HG03039 (cell line): ENCODE results near the gene RACGAP1.

ENCODE experiments used
- ATAC-seq: cut with Tn5 transposase; IDR thresholded peaks from one replicate; pipeline ENCODE4 v1.9.1; 2021; ENCODE audit warnings: mild to moderate bottlenecking, moderate library complexity; ENCODE audit not compliant: unreplicated experiment

The RACGAP1 gene

DNA sequence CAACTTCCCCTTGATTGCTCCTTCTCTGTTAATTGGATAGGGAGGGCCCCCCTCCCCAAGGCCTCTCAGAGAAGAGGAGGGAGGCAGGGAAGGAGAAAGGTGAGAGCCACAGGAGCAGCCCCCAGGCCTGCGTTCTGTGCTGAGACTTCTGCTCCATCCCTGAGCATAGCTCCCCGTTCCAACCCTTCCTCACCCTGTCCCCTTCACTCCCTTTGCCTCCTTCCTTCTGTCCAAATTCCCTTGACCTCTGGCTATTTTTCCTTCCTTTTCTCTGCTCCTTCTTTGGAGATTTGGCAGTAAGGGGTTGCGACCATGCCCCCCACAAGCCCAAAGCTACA is 31.3 kb upstream of the RACGAP1 start:
- ATAC-seq: no peak

DNA sequence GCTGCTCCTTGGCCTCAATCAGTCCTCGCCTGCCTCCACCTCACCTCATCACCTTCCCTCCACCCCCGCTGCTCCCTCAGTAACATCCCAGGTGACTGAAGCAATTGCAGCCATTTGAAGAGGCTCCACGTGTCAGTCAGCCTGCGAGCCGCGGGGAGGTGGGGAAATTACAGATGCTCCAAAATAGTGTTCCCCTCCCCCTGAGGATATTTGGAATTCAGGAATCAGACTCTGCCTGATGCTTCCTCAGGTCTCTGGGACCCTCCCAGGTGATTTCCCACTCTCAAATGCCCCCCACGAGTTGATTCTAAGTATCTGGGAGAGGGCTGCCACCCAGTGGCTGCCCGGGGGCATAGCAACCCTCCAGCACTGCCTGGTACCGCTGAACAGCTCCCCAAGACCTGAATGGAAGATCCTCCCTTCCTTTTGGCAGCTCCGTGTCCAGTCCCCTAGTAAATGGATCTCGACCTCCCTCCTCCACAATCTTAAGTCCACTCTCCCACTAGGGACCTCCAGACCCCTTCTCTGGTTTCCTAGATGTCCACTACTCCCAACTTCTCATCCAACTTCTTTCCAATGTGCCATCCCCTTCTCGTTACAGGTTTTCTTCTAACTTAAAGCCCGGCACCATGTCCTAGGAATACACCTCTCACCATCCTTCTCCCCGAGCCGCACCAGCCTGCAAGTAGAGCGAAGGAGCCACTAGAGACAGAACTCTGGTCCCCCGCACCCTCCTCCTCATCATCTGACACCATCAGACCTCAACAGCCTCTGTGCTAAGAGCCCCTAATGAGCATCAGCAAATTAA is 30.7 kb upstream of the RACGAP1 start:
- ATAC-seq: no peak

DNA sequence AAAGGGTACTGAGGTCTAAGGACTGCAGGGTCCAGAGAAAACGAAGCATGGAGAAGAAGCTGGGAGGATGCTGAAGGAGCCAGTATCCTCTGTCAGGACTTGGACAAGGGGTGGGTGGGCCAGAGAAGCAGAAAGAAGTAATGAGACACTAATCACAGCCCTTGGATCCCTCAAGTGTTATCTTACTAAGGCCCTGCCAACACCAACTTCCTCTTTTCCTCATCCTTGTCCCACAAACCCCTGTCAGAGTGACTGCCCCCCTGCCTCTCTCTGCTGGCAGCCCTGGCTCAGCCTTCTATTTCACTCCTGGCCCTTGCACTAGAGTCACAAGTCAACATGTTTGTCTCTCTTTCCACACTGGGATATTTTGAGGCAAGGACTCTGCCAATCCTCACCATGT is 28.3 kb upstream of the RACGAP1 start:
- no peak for ATAC-seq

- ATAC-seq: no peak
Observed at GRCh38 chr12:50052964-50053363, 27.7 kb upstream of the RACGAP1 start.

DNA sequence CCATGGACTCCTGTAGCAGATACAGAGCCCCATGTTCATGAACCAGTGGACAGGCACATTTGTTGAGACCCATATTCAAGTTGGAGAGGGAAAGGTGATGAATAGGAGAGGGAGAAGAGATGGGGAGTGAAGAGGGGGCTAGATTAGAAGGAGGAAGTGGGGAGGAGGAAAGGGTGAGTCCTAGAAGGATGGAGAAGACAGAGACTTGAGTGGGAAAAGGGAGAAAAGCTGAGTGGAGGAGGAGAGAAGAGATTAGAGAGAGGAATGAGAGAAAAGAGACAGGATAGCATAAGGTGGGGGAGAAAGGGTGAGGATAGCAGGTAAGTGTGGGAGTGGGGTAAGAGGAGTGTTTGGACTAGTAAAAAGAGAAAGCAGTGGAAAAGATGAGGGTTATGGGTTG is 27.2 kb upstream of the RACGAP1 start:
- no peak for ATAC-seq

DNA sequence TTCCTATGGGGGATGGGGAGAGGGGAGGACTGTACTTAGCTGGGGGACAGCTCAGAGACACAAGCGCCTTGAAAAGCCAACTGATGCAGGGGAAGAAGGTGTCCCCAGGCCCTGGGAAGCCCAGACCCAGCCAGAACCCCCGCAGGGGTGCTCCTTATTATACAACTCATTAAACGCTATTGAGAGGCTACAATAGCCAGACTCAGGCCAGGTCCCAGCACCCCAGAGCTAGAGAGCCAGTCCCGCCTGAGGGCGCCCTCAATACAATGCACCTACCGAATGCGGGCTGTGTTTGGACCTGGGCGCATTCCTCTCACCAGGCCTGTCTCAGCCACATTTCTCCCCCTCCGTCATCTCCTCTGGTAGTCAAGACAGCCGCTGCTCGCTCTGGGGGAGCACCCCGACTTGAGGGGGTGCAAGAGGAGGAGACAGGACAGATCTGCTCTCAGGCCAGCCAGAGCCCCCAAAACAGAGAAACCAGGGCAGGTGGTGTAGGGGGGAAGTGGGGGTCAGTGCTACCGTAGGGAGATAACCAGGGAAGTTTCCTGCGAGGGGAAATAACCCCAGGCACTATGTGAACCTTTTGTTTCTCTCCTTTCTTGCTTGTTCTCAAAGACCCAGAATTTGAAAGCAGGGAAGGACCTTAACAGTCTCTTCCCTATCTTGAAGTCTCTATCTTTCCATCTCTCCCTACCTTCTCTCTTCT is 26.0 kb upstream of the RACGAP1 start:
- no peak for ATAC-seq

DNA sequence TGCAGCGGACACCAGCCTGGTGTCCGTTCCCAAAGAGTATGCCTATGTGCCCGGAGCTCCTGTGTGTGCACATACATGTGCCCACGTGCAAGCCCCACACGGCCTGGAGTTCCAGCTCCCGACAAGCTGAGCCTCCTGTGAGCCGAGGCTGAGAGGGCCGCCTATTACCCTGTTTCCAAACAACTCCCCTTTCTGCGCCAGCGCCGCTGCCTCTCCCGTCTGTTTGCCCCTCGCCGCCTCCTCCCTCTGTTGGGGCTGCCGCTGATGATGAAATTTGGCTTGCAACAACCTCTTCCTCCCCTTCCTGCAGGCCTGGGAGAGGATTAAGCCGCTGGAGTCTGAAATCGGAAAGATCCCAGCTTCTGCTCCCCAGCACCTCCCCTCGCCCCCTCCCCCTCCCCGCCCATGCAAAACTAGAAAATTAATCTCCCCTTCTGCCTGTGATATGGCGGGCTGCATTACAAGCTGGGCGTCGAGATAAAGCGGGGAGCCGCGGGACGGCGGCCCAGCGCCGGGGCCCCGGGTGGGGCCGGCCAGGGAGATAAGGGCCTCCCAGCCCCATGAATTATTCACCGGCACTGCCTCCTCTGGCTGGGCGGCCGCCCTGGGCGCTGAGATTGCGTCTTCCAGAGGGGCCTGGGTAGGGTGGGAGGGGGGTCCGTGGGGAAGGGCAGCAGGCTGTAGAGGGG is 25.3 kb upstream of the RACGAP1 start:
- no peak for ATAC-seq

GRCh38 chr12:50050119-50050385 is 24.8 kb upstream of the RACGAP1 start:
- ATAC-seq: no peak

DNA sequence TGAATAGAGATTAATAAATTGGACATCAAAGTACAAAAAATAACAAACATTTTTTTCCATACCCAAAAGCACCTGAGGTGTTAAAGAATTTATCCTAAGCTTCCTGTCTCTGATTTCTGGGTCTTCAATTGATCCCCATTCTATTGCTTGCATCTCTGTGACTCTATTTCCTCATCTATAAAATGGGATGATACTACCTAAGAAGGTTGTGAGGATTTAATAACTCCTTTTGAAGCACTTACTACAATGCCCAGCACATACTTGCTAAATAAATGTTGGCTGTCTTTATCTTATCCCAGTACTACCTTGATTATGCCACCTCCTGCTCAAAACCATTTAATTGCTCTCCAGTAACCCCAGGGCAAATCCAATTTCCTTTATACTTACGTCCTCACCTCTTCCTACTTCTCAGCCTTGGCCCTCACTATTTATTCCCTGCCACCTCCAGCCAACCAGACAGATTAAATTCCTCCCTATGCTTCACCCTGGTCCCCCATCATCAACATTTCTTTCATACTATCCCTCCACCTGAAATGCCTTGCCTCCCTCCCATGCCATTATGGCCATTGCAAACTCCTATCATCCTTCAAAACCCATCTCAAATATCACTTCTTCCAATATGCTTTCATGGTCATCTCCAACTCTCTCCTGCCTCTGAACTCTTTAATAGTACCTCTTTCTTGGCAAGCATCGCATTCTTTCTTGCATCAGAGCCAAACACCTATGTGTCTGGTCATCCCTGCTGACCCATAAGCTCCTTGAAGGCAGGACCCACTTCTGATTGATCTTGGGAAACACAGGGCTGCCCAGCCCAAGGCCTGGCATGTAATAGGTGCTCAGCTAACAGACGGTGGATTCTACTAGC is 24.2 kb upstream of the RACGAP1 start:
- ATAC-seq: no peak

DNA sequence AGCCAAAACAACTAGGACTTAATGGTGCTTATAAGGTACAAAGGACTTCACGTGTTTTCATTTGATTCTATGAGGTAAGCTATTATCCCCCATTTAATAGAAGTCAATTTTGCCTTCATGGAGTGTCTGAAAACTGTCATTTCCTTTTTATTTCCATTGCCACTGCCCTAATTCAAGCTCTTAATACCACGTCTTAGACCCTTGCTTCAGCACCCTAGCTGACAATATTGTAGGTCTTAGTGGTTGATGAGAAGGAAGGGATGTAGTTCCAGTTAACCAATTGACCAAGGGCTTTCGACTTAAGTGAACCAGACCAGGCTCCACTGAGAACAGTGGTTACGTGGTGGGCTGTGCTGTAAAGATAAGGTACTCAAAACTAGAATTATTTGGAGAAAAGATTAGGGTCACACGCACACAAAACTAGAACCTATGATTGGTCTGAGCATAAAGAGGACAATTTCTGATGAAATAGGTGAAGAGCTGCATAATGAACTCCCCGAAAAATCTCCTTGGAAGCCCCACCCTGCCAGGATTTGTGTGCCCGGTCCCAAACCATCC is 22.5 kb upstream of the RACGAP1 start:
- no peak for ATAC-seq

- no peak for ATAC-seq
Observed at GRCh38 chr12:50043854-50044253, 18.6 kb upstream of the RACGAP1 start.

GRCh38 chr12:50043308-50043707 is 18.0 kb upstream of the RACGAP1 start:
- no peak for ATAC-seq

- no peak for ATAC-seq
Observed at GRCh38 chr12:50042693-50043092, 17.4 kb upstream of the RACGAP1 start.

DNA sequence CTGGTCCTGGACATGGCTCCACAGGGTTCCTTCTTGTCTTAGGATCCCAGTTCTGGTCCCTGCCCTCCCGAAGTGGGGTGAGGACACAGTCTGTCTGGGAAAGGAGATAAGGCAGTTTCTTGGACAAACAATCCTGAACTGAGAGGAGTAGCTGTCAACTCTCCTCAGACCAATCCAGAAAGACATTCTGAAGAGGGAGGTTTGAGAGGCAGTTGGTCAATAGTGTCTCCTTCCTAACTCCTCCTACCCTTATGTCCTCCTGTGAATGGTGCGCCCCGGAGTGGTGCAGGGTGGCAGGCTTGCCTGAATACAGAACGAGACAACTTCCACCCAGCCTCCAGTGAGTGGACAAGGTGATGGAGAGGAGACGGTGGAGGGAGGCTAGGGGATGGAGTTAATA is 16.7 kb upstream of the RACGAP1 start:
- no peak for ATAC-seq

GRCh38 chr12:50041062-50041860 is 16.0 kb upstream of the RACGAP1 start:
- ATAC-seq: no peak

GRCh38 chr12:50040657-50041056 is 15.4 kb upstream of the RACGAP1 start:
- no peak for ATAC-seq

DNA sequence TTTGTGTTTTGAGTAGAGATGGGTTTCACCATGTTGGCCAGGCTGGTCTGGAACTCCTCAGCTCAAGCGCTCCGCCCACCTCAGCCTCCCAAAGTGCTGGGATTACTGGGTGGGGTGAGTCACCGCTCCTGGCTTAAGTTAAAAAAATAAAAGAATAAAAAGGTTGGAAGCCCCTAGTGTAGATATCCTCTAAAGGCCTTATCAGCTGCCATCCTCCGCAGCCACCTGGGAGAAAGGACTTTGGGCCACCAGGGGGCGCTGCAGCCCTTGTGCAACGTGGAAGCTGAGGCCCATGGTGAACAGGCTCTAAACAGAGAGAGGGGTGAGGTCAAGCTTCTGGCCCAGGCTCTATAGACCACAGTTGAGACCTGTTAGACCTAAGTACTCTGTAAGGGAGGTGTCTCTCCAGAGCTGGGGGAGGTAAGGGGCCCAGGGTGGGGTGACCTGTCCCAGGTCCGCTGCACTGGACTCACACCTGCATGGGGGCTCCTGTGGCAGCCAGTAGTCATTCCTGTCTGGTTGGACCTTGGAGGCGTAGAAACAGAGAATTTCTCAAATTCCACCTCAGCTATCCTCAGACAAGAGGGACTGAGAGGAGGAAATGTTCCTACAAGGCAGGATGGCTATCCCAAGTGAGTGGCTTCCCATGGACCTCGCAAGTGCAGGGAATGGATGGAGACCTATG is 14.0 kb upstream of the RACGAP1 start:
- no peak for ATAC-seq

- ATAC-seq: no peak
Observed at GRCh38 chr12:50038336-50038735, 13.0 kb upstream of the RACGAP1 start.

DNA sequence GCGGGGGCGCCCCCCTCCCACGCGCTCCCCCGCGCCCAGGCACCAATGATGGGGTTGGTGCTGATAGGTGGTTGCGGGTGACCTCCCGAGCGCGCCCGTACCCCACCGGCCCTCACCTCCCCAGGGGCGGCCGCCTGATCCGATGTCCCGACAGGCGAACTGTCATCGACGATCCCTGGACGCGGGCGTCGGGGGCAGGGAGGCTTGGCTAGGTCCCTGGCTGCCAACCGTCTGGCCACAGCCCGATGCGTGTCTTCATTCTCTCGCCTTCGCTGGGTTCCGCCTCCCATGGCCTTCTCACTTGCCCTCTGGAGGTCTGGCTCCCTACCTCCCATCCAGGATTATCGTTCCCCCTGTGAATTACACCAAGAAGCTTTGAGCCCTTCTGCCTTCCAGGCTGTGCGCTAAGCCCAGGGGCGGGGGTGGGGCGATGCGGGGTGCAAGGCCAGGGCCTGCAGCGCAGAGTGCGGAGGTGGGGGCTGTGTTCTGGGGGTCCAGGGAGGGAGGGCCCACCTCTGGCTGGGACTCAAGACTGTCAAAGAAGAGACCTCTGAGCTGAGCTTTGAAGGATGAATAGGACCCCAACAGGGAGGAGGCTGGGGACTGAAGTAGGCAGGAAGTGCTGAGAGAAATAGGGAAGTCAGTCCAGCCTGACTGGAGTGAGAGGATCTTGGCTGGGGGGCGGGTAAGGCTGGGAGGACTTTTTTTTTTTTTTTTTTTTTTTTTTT is 7.7 kb upstream of the RACGAP1 start:
- ATAC-seq: no peak
